ENCODE data around the gene MAP1LC3A. TPM values are rescaled to one million over a fixed set of nuclear protein-coding genes. Genes with fewer than 3 reads are reported as not detected.

Gene MAP1LC3A
- total and polyA plus RNA-seq, 2 donors (not counting 1 experiment from before 2014, with no cell fraction given) = 3.5 to 10.5 TPM

- ChIA-PET CTCF (interaction anchor here (1.2 to 3.4 kb wide), 2 partner anchors 22 to 149 kb away, joined by 3 to 10 read pairs; no protein-coding TSS in a partner anchor), POLR2A (no interaction called here)
- Histone ChIP-seq H3K36me3 (replicated peaks in 1 of 2; ENCODE audit: control extremely low read depth in 1 of 2, control insufficient read depth in 1 of 2, extremely low read depth in 1 of 2, insufficient read depth in 2 of 2, low read length in 1 of 2) (no peaks in the 10 kb centered on the region), H3K4me3 (ENCODE audit: control extremely low read depth in 1 of 5, extremely low read depth in 1 of 5, insufficient read depth in 1 of 5, low read depth in 2 of 5, low read length in 4 of 5) (no peak overlapping the region), H2AFZ (ENCODE audit: insufficient read depth, low read depth, low read length, poor library complexity, severe bottlenecking) (no peak overlapping the region), H3K79me2 (ENCODE audit: control insufficient read depth, insufficient read depth, low read length) (no peaks in the 10 kb centered on the region), H4K20me1 (ENCODE audit: control insufficient read depth, insufficient read depth, low read length, poor library complexity, severe bottlenecking) (no peaks in the 10 kb centered on the region), H3K27me3 (replicated peaks in 1 of 4; ENCODE audit: control extremely low read depth in 1 of 4, control insufficient read depth in 3 of 4, insufficient read depth in 4 of 4, low read length in 3 of 4) (no peaks in the 10 kb centered on the region), H3K4me2 (replicated peaks; ENCODE audit: low read depth, low read length, poor library complexity, severe bottlenecking) (no peak overlapping the region), H3K9ac (ENCODE audit: low read length) (no peak overlapping the region), H3K4me1 (ENCODE audit: control insufficient read depth in 2 of 2, insufficient read depth in 2 of 2, low read length in 2 of 2) (peaks cover 8 to 14% of the 10 kb centered on the region in 2 donors), H3K9me3 (ENCODE audit: control extremely low read depth in 1 of 3, control insufficient read depth in 2 of 3, insufficient read depth in 1 of 3, low read length in 2 of 3) (no peaks in the 10 kb centered on the region), H3K27ac (ENCODE audit: low read length in 2 of 2) (peak overlapping the region; percentile 9 to 38)
- intact Hi-C loops (cut with micrococcal nuclease) = no loop called here
- H3K27me3 Mint-ChIP-seq = no peaks in the 10 kb centered on the region
- H3K4me3 Mint-ChIP-seq = no peak overlapping the region
- no peaks in the 10 kb centered on the region for H3K9me3 Mint-ChIP-seq (ENCODE audit: insufficient read depth)
- no peak overlapping the region for H3K27ac Mint-ChIP-seq
- DNase-seq = peak; percentile 43
- ATAC-seq (ENCODE audit: low read depth) = no peak
- WGBS (ENCODE audit: insufficient coverage) = 97% methylated on average over 6 of the region's 7 CpGs
- peaks cover 13% of the 10 kb centered on the region for H3K4me1 Mint-ChIP-seq
- TF ChIP-seq EZH2 (IDR thresholded peaks at IDR 0.05; ENCODE audit: borderline replicate concordance, insufficient read depth, low read depth, low read length, poor library complexity, severe bottlenecking) (no peak), CTCF (IDR thresholded peaks at IDR 0.05) (no peak)
Measured at GRCh38 chr20:34560614-34561013, 2.1 kb downstream of the MAP1LC3A start.

DNA sequence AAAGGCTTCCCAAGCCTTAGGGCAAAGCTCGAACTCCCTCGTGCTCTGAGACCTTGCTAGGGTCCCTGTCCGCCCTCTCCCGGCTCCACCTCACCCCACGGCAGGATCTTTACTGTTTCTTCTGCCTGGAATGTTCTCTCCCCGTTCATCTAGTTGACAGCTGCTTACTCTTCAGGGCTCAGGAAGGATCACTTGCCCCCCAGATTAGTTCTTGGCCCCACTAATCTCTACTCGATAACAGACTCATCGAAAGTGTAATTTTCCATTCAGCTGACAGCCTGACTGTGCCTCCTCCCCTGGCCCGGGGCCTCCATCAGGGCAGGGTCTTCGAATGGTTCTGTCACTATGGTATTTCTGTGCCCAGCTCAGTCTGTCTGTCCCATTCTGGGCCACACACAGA is 3.1 kb downstream of the MAP1LC3A start:
- H4K20me1 ChIP-seq (ENCODE audit: control insufficient read depth, insufficient read depth, low read length, poor library complexity, severe bottlenecking) = no peaks in the 10 kb centered on the region
- peaks cover 8 to 14% of the 10 kb centered on the region in 2 donors for H3K4me1 ChIP-seq (ENCODE audit: control insufficient read depth in 2 of 2, insufficient read depth in 2 of 2, low read length in 2 of 2)
- no peaks in the 10 kb centered on the region for H3K79me2 ChIP-seq (ENCODE audit: control insufficient read depth, insufficient read depth, low read length)
- no peaks in the 10 kb centered on the region for H3K27me3 ChIP-seq (replicated peaks in 1 of 4; ENCODE audit: control extremely low read depth in 1 of 4, control insufficient read depth in 3 of 4, insufficient read depth in 4 of 4, low read length in 3 of 4)
- H3K9me3 Mint-ChIP-seq (ENCODE audit: insufficient read depth) = no peaks in the 10 kb centered on the region
- peak overlapping the region in 1 of 2 donors; percentile 9 for H3K27ac ChIP-seq (ENCODE audit: low read length in 2 of 2)
- no peak for ATAC-seq (ENCODE audit: low read depth)
- H3K27ac Mint-ChIP-seq = peak overlapping the region; percentile 33
- WGBS (ENCODE audit: insufficient coverage) = 95% methylated on average over 10 of the region's 10 CpGs
- no peak overlapping the region for H3K9ac ChIP-seq (ENCODE audit: low read length)
- H3K4me3 ChIP-seq (ENCODE audit: control extremely low read depth in 1 of 5, extremely low read depth in 1 of 5, insufficient read depth in 1 of 5, low read depth in 2 of 5, low read length in 4 of 5) = no peak overlapping the region
- ChIA-PET CTCF (interaction anchor here (0.6 to 3.4 kb wide), 4 partner anchors 97 to 148 kb away, joined by 3 to 10 read pairs (median 4); partner anchors contain the start of gene PIGU), POLR2A (no interaction called here)
- no peaks in the 10 kb centered on the region for H3K36me3 ChIP-seq (replicated peaks in 1 of 2; ENCODE audit: control extremely low read depth in 1 of 2, control insufficient read depth in 1 of 2, extremely low read depth in 1 of 2, insufficient read depth in 2 of 2, low read length in 1 of 2)
- DNase-seq = no peak
- intact Hi-C loops (cut with micrococcal nuclease) = no loop called here
- no peak for TF ChIP-seq CTCF (IDR thresholded peaks at IDR 0.05)
- TF ChIP-seq EZH2 (IDR thresholded peaks at IDR 0.05; ENCODE audit: borderline replicate concordance, insufficient read depth, low read depth, low read length, poor library complexity, severe bottlenecking) = no peak
- H3K4me3 Mint-ChIP-seq = no peak overlapping the region
- no peaks in the 10 kb centered on the region for H3K27me3 Mint-ChIP-seq
- H2AFZ ChIP-seq (ENCODE audit: insufficient read depth, low read depth, low read length, poor library complexity, severe bottlenecking) = no peak overlapping the region
- no peak overlapping the region for H3K4me2 ChIP-seq (replicated peaks; ENCODE audit: low read depth, low read length, poor library complexity, severe bottlenecking)
- H3K9me3 ChIP-seq (ENCODE audit: control extremely low read depth in 1 of 3, control insufficient read depth in 2 of 3, insufficient read depth in 1 of 3, low read length in 2 of 3) = no peaks in the 10 kb centered on the region
- peaks cover 13% of the 10 kb centered on the region for H3K4me1 Mint-ChIP-seq

All from B cell (primary cell).